Measurements from ENCODE around the gene TXNRD3.

TXNRD3 gene

GRCh38 chr3:126685021-126685420 is 30.1 kb upstream of the TXNRD3 start:
- TF ChIP-seq Cebpa-rat (IDR thresholded peaks at IDR 0.05): no peak
- H3K27me3 ChIP-seq: peaks cover 0 to 6% (median 0%) of the 10 kb centered on the region in 11 experiments; a peak in 1 of 22 replicates
- H4K20me1 ChIP-seq: no peaks in the 10 kb centered on the region; a peak in 1 of 22 replicates
- H3K9ac ChIP-seq: no peak overlapping the region
- H3K36me3 ChIP-seq: no peaks in the 10 kb centered on the region
- no peaks in the 10 kb centered on the region for H3K9me3 ChIP-seq (replicated peaks in 1 of 11)
- no peak overlapping the region for H3K27ac ChIP-seq
- H3K4me1 ChIP-seq: peaks cover 0 to 49% (median 29%) of the 10 kb centered on the region in 10 experiments; a peak in 15 of 20 replicates
- H3K4me3 ChIP-seq: no peak overlapping the region
- H3K4me2 ChIP-seq: peak overlapping the region in 6 of 11 experiments; percentile 17 to 66 (median 49); a peak in 9 of 22 replicates

GRCh38 chr3:126684218-126684751 is 29.4 kb upstream of the TXNRD3 start:
- Histone ChIP-seq H3K27ac (no peak overlapping the region), H3K27me3 (peaks cover 0 to 7% (median 0%) of the 10 kb centered on the region in 11 experiments; a peak in 1 of 22 replicates), H3K9me3 (replicated peaks in 1 of 11) (no peaks in the 10 kb centered on the region), H3K36me3 (no peaks in the 10 kb centered on the region), H3K4me1 (peaks cover 5 to 56% (median 37%) of the 10 kb centered on the region in 10 experiments; a peak in 17 of 20 replicates), H4K20me1 (no peaks in the 10 kb centered on the region; a peak in 1 of 22 replicates), H3K4me3 (no peak overlapping the region), H3K9ac (no peak overlapping the region), H3K4me2 (peak overlapping the region in 8 of 11 experiments; percentile 12 to 66 (median 42); a peak in 12 of 22 replicates)
- no peak for TF ChIP-seq Cebpa-rat (IDR thresholded peaks at IDR 0.05)

- Histone ChIP-seq H4K20me1 (peaks cover 0 to 7% (median 0%) of the 10 kb centered on the region in 11 experiments; a peak in 2 of 22 replicates), H3K4me1 (peaks cover 13 to 68% (median 49%) of the 10 kb centered on the region in 10 experiments), H3K4me3 (no peak overlapping the region), H3K9me3 (replicated peaks in 1 of 11) (no peaks in the 10 kb centered on the region), H3K27me3 (peaks cover 0 to 16% (median 0%) of the 10 kb centered on the region in 11 experiments; a peak in 4 of 22 replicates), H3K9ac (no peak overlapping the region), H3K36me3 (no peaks in the 10 kb centered on the region), H3K27ac (no peak overlapping the region), H3K4me2 (no peak overlapping the region)
- no peak for TF ChIP-seq Cebpa-rat (IDR thresholded peaks at IDR 0.05)
Measured at GRCh38 chr3:126683069-126683468, 28.1 kb upstream of the TXNRD3 start.

- peaks cover 0 to 7% (median 0%) of the 10 kb centered on the region in 11 experiments; a peak in 2 of 22 replicates for H4K20me1 ChIP-seq
- no peaks in the 10 kb centered on the region for H3K9me3 ChIP-seq (replicated peaks in 1 of 11)
- H3K36me3 ChIP-seq: no peaks in the 10 kb centered on the region
- peaks cover 13 to 73% (median 54%) of the 10 kb centered on the region in 10 experiments for H3K4me1 ChIP-seq
- H3K9ac ChIP-seq: no peak overlapping the region
- H3K4me3 ChIP-seq: no peak overlapping the region
- H3K27ac ChIP-seq: no peak overlapping the region
- H3K27me3 ChIP-seq: peaks cover 0 to 19% (median 0%) of the 10 kb centered on the region in 11 experiments; a peak in 4 of 22 replicates
- no peak for TF ChIP-seq Cebpa-rat (IDR thresholded peaks at IDR 0.05)
- peak overlapping the region in 1 of 11 experiments; percentile 3; a peak in 1 of 22 replicates for H3K4me2 ChIP-seq
Measured at GRCh38 chr3:126682009-126682408, 27.1 kb upstream of the TXNRD3 start.

- Histone ChIP-seq H3K27me3 (peaks cover 0 to 19% (median 0%) of the 10 kb centered on the region in 11 experiments; a peak in 4 of 22 replicates), H3K4me1 (peaks cover 13 to 69% (median 50%) of the 10 kb centered on the region in 10 experiments), H3K9ac (no peak overlapping the region), H4K20me1 (peaks cover 0 to 7% (median 0%) of the 10 kb centered on the region in 11 experiments; a peak in 2 of 22 replicates), H3K4me2 (peak overlapping the region in 9 of 11 experiments; percentile 69 to 86 (median 80); a peak in 15 of 22 replicates), H3K27ac (no peak overlapping the region), H3K4me3 (no peak overlapping the region), H3K9me3 (replicated peaks in 1 of 11) (no peaks in the 10 kb centered on the region), H3K36me3 (no peaks in the 10 kb centered on the region)
- no peak for TF ChIP-seq Cebpa-rat (IDR thresholded peaks at IDR 0.05)
Measured at GRCh38 chr3:126680667-126681055, 25.7 kb upstream of the TXNRD3 start.

GRCh38 chr3:126679831-126680666 is 25.1 kb upstream of the TXNRD3 start:
- H3K4me3 ChIP-seq: no peak overlapping the region
- peaks cover 13 to 63% (median 46%) of the 10 kb centered on the region in 10 experiments for H3K4me1 ChIP-seq
- H3K27me3 ChIP-seq: peaks cover 0 to 19% (median 0%) of the 10 kb centered on the region in 11 experiments; a peak in 4 of 22 replicates
- no peak overlapping the region for H3K27ac ChIP-seq
- no peak for TF ChIP-seq Cebpa-rat (IDR thresholded peaks at IDR 0.05)
- H3K4me2 ChIP-seq: peak overlapping the region; percentile 59 to 86 (median 80); a peak in 21 of 22 replicates
- no peaks in the 10 kb centered on the region for H3K36me3 ChIP-seq
- H3K9ac ChIP-seq: 0 out of 22 replicates have a peak overlapping the region, but pooled peaks of 2 of the 11 experiments have one; percentile 22 to 36
- peaks cover 0 to under 1% (median 0%) of the 10 kb centered on the region in 11 experiments; a peak in 1 of 22 replicates for H3K9me3 ChIP-seq (replicated peaks in 1 of 11)
- H4K20me1 ChIP-seq: peaks cover 0 to 7% (median 0%) of the 10 kb centered on the region in 11 experiments; a peak in 2 of 22 replicates

- H3K4me2 ChIP-seq: peak overlapping the region; percentile 59 to 86 (median 80)
- H3K9ac ChIP-seq: peak overlapping the region in 5 of 11 experiments; percentile 1 to 39 (median 22); a peak in 4 of 22 replicates
- peaks cover 0 to 7% (median 0%) of the 10 kb centered on the region in 11 experiments; a peak in 2 of 22 replicates for H4K20me1 ChIP-seq
- H3K4me3 ChIP-seq: no peak overlapping the region; a peak in 1 of 20 replicates
- H3K9me3 ChIP-seq (replicated peaks in 1 of 11): peaks cover 0 to 8% (median 3%) of the 10 kb centered on the region in 11 experiments; a peak in 10 of 22 replicates
- H3K4me1 ChIP-seq: peaks cover 12 to 56% (median 40%) of the 10 kb centered on the region in 10 experiments
- no peaks in the 10 kb centered on the region for H3K36me3 ChIP-seq
- no peak for TF ChIP-seq Cebpa-rat (IDR thresholded peaks at IDR 0.05)
- H3K27me3 ChIP-seq: peaks cover 0 to 19% (median 0%) of the 10 kb centered on the region in 11 experiments; a peak in 4 of 22 replicates
- H3K27ac ChIP-seq: peak overlapping the region in 2 of 11 experiments; percentile 38; a peak in 4 of 22 replicates
Measured at GRCh38 chr3:126679318-126679751, 24.4 kb upstream of the TXNRD3 start.

GRCh38 chr3:126678693-126679317 is 23.9 kb upstream of the TXNRD3 start:
- TF ChIP-seq Cebpa-rat (IDR thresholded peaks at IDR 0.05): no peak
- Histone ChIP-seq H3K9me3 (replicated peaks in 1 of 11) (peaks cover 4 to 13% (median 8%) of the 10 kb centered on the region in 11 experiments; a peak in 20 of 22 replicates), H3K4me2 (peak overlapping the region; percentile 59 to 86 (median 80)), H3K27me3 (peaks cover 0 to 19% (median 0%) of the 10 kb centered on the region in 11 experiments; a peak in 4 of 22 replicates), H3K9ac (peak overlapping the region in 4 of 11 experiments; percentile 1 to 36 (median 21); a peak in 5 of 22 replicates), H3K27ac (peak overlapping the region in 2 of 11 experiments; percentile 38; a peak in 3 of 22 replicates), H3K4me3 (no peak overlapping the region; a peak in 1 of 20 replicates), H3K36me3 (no peaks in the 10 kb centered on the region), H4K20me1 (peaks cover 0 to 7% (median 0%) of the 10 kb centered on the region in 11 experiments; a peak in 2 of 22 replicates), H3K4me1 (peaks cover 8 to 51% (median 38%) of the 10 kb centered on the region in 10 experiments)
